H1 (cell line): Measurements from ENCODE around the gene FANK1. TPM values are rescaled to one million over a fixed set of nuclear protein-coding genes. Genes with fewer than 3 reads are reported as not detected.

ENCODE experiments used
- CTCF ChIA-PET: fragments of 300-600 bp; sonication (Branson Sonifier 250); formaldehyde crosslinking; loops from one replicate; lab custom pipeline; 2021; ENCODE audit not compliant: partially characterized antibody; lab: Charles Lee
- POLR2A ChIA-PET: fragments of 300-600 bp; sonication (Branson Sonifier 250); formaldehyde crosslinking; loops from one replicate; lab custom pipeline; 2021; ENCODE audit warnings: inconsistent platforms; ENCODE audit not compliant: partially characterized antibody; lab: Charles Lee
- DNase-seq, 2 experiments: peaks; one replicate each; pipeline versions ENCODE4 v3.0.0 to v3.0.0-alpha.2; 2010 to 2022; ENCODE audit warnings: low spot score in 2 of 2, low read depth in 1 of 2, mixed read lengths in 1 of 2
- FAIRE-seq: peaks from 2 replicates; lab custom pipeline; 2011; peaks lifted over from hg19 to GRCh38; lab: Jason Lieb, UNC
- H2AFZ ChIP-seq: 2 replicates; pipeline ENCODE4 v1.8.1; 2012; ENCODE audit warnings: low read length, inconsistent platforms
- H2AK5ac ChIP-seq: 2 replicates; pipeline ENCODE4 v1.6.1; 2013; ENCODE audit warnings: low read depth, low read length
- H2BK120ac ChIP-seq: replicated peaks from 2 replicates; pipeline ENCODE3; 2013; ENCODE audit warnings: low read depth, low read length, inconsistent platforms
- H2BK12ac ChIP-seq: 2 replicates; pipeline ENCODE4 v1.6.1; 2013; ENCODE audit warnings: low read depth, low read length
- H2BK15ac ChIP-seq: 2 replicates; pipeline ENCODE4 v1.6.1; 2013; ENCODE audit warnings: low read length
- H2BK20ac ChIP-seq: 2 replicates; pipeline ENCODE4 v1.6.1; 2013; ENCODE audit warnings: low read length
- H2BK5ac ChIP-seq: 2 replicates; pipeline ENCODE4 v1.6.1; 2013; ENCODE audit warnings: low read depth, low read length
- H3K14ac ChIP-seq: 2 replicates; pipeline ENCODE4 v1.6.1; 2013; ENCODE audit warnings: inconsistent platforms; ENCODE audit not compliant: insufficient read length
- H3K18ac ChIP-seq: 2 replicates; pipeline ENCODE4 v1.6.1; 2013; ENCODE audit warnings: low read length; ENCODE audit errors: extremely low read depth
- H3K23ac ChIP-seq: 2 replicates; pipeline ENCODE4 v1.6.1; 2013; ENCODE audit warnings: inconsistent platforms; ENCODE audit not compliant: insufficient read length
- H3K23me2 ChIP-seq: 2 replicates; pipeline ENCODE4 v1.6.1; 2013; ENCODE audit warnings: low read depth, low read length
- H3K27ac ChIP-seq: 2 replicates; pipeline ENCODE4 v1.6.1; 2011; ENCODE audit warnings: low read depth, low read length, inconsistent platforms
- H3K27me3 ChIP-seq, 4 experiments: replicated peaks in 1 of 4; 1 replicate in 1 of 4; 2 replicates in 3 of 4; pipeline versions ENCODE4 v1.6.1 to v1.8.1; 2011 to 2013; ENCODE audit warnings: low read length in 3 of 4, mild to moderate bottlenecking in 3 of 4, inconsistent platforms in 2 of 4, mixed read lengths in 2 of 4, moderate library complexity in 1 of 4; ENCODE audit not compliant: control insufficient read depth in 3 of 4, insufficient read depth in 3 of 4; ENCODE audit errors: extremely low read depth in 1 of 4
- H3K36me3 ChIP-seq, 4 experiments: 2 replicates each; pipeline versions ENCODE4 v1.6.1 to v1.8.1; 2011 to 2013; ENCODE audit warnings: mild to moderate bottlenecking in 4 of 4, low read length in 3 of 4, moderate library complexity in 2 of 4, control low read depth in 1 of 4, inconsistent platforms in 1 of 4; ENCODE audit not compliant: insufficient read depth in 4 of 4, control insufficient read depth in 2 of 4
- H3K4ac ChIP-seq: replicated peaks from 2 replicates; pipeline ENCODE3; 2013; ENCODE audit warnings: low read length, low read depth, mixed read lengths, inconsistent platforms; ENCODE audit not compliant: insufficient read length
- H3K4me1 ChIP-seq, 4 experiments: replicated peaks in 1 of 4; 1 replicate in 1 of 4; 2 replicates in 3 of 4; pipeline versions ENCODE4 v1.6.1 to v1.8.1; 2011 to 2013; ENCODE audit warnings: low read length in 3 of 4, inconsistent platforms in 2 of 4, mixed read lengths in 1 of 4; ENCODE audit not compliant: insufficient read depth in 4 of 4, control insufficient read depth in 3 of 4
- H3K4me2 ChIP-seq, 2 experiments: 2 replicates each; pipeline versions ENCODE4 v1.6.1 to v1.8.1; 2011 to 2013; ENCODE audit warnings: low read depth in 2 of 2, low read length in 2 of 2, control low read depth in 1 of 2, inconsistent platforms in 1 of 2, mild to moderate bottlenecking in 1 of 2; ENCODE audit not compliant: insufficient read depth in 1 of 2
- H3K4me3 ChIP-seq, 4 experiments: fragments of 200-600, 300-600 bp in 1 of 4; sonication (generic), shearing (Covaris generic), sonication (Bioruptor Twin) in 1 of 4; 2 replicates each; pipeline versions ENCODE4 v1.5.1 to v1.8.1; 2011 to 2016; ENCODE audit warnings: low read length in 4 of 4, low read depth in 3 of 4, control low read depth in 2 of 4, inconsistent platforms in 2 of 4, mild to moderate bottlenecking in 2 of 4, mixed read lengths in 1 of 4, moderate library complexity in 1 of 4; ENCODE audit not compliant: insufficient read depth in 2 of 4; ENCODE audit errors: extremely low read depth in 1 of 4
- H3K56ac ChIP-seq: replicated peaks from 2 replicates; pipeline ENCODE3; 2013; ENCODE audit warnings: low read depth, mild to moderate bottlenecking, mixed read lengths, low read length, inconsistent platforms; ENCODE audit not compliant: insufficient read length
- H3K79me1 ChIP-seq: 2 replicates; pipeline ENCODE4 v1.6.1; 2013; ENCODE audit warnings: low read depth, low read length, control low read depth
- H3K79me2 ChIP-seq, 2 experiments: 2 replicates each; pipeline versions ENCODE4 v1.6.1 to v1.8.1; 2012 to 2013; ENCODE audit warnings: low read length in 2 of 2, mild to moderate bottlenecking in 2 of 2, inconsistent platforms in 1 of 2; ENCODE audit not compliant: insufficient read depth in 2 of 2, control insufficient read depth in 1 of 2
- H3K9ac ChIP-seq, 4 experiments: replicated peaks in 1 of 4; 1 replicate in 1 of 4; 2 replicates in 3 of 4; pipeline versions ENCODE4 v1.6.1 to v1.8.1; 2011 to 2013; ENCODE audit warnings: low read depth in 3 of 4, low read length in 3 of 4, control low read depth in 2 of 4, mild to moderate bottlenecking in 2 of 4, moderate library complexity in 2 of 4, inconsistent platforms in 1 of 4; ENCODE audit errors: extremely low read depth in 1 of 4
- H3K9me3 ChIP-seq, 2 experiments: 2 replicates each; pipeline versions ENCODE4 v1.6.1 to v1.8.1; 2012 to 2013; ENCODE audit warnings: mild to moderate bottlenecking in 2 of 2, moderate library complexity in 2 of 2, control low read depth in 1 of 2, inconsistent platforms in 1 of 2, low read depth in 1 of 2, low read length in 1 of 2, mixed read lengths in 1 of 2; ENCODE audit not compliant: insufficient read depth in 2 of 2
- H4K20me1 ChIP-seq, 2 experiments: replicated peaks in 1 of 2; 2 replicates each; pipeline versions ENCODE3 to v1.8.1; 2011 to 2013; ENCODE audit warnings: inconsistent platforms in 2 of 2, low read length in 2 of 2, mild to moderate bottlenecking in 1 of 2; ENCODE audit not compliant: insufficient read depth in 2 of 2, control insufficient read depth in 1 of 2
- H4K5ac ChIP-seq: 2 replicates; pipeline ENCODE4 v1.6.1; 2013; ENCODE audit warnings: low read length, low read depth, mixed read lengths, inconsistent platforms; ENCODE audit not compliant: insufficient read length
- H4K8ac ChIP-seq: 2 replicates; pipeline ENCODE4 v1.8.0; 2013; ENCODE audit warnings: mild to moderate bottlenecking, moderate library complexity, low read length, inconsistent platforms; ENCODE audit not compliant: insufficient read depth; ENCODE audit errors: extremely low read depth
- H4K91ac ChIP-seq: replicated peaks from 2 replicates; pipeline ENCODE3; 2013; ENCODE audit warnings: low read length, mixed read lengths, inconsistent platforms; ENCODE audit not compliant: insufficient read length
- ATF3 ChIP-seq: IDR thresholded peaks from 2 replicates; pipeline ENCODE4 v1.6.1; 2011; ENCODE audit warnings: low read depth, mild to moderate bottlenecking, low read length; ENCODE audit not compliant: insufficient read depth
- BCL11A ChIP-seq, 2 experiments: IDR thresholded peaks; one replicate each; pipeline ENCODE4 v1.6.1; 2011; ENCODE audit warnings: low read depth in 2 of 2, low read length in 2 of 2, mild to moderate bottlenecking in 2 of 2
- CEBPB ChIP-seq: IDR thresholded peaks from 2 replicates; pipeline ENCODE4 v1.6.1; 2012; ENCODE audit warnings: low read depth, low read length
- CREB1 ChIP-seq: IDR thresholded peaks from 2 replicates; pipeline ENCODE4 v1.6.1; 2012; ENCODE audit warnings: inconsistent platforms
- CTBP2 ChIP-seq: IDR thresholded peaks from 2 replicates; pipeline ENCODE4 v1.7.0; 2011; ENCODE audit warnings: borderline replicate concordance, mild to moderate bottlenecking, moderate library complexity, mixed read lengths, low read length; ENCODE audit not compliant: insufficient read depth, insufficient read length
- HDAC2 ChIP-seq, 2 experiments: fragments of 300-600 bp in 1 of 2; sonication (generic) in 1 of 2; IDR thresholded peaks; 2 replicates each; pipeline ENCODE4 v1.6.1; 2011 to 2012; ENCODE audit warnings: low read depth in 2 of 2, low read length in 2 of 2, mild to moderate bottlenecking in 2 of 2, moderate library complexity in 2 of 2, borderline replicate concordance in 1 of 2, inconsistent platforms in 1 of 2
- MAFK ChIP-seq: IDR thresholded peaks from 2 replicates; pipeline ENCODE4 v1.6.1; 2012; ENCODE audit warnings: low read depth, mild to moderate bottlenecking, improper control_type of control experiment, low read length
- NRF1 ChIP-seq: IDR thresholded peaks from 2 replicates; pipeline ENCODE4 v1.6.1; 2011; ENCODE audit warnings: mild to moderate bottlenecking, low read depth, low read length, improper control_type of control experiment
- RAD21 ChIP-seq, 2 experiments: IDR thresholded peaks in 1 of 2; conservative IDR thresholded peaks in 1 of 2; 2 replicates each; pipeline ENCODE4 v1.6.1; 2011; ENCODE audit warnings: low read depth in 2 of 2, low read length in 2 of 2, improper control_type of control experiment in 1 of 2, inconsistent platforms in 1 of 2, mild to moderate bottlenecking in 1 of 2, moderate library complexity in 1 of 2
- SIX5 ChIP-seq: IDR thresholded peaks from 2 replicates; pipeline ENCODE4 v1.6.1; 2011; ENCODE audit warnings: mild to moderate bottlenecking, low read depth, low read length
- SP1 ChIP-seq: IDR thresholded peaks from 2 replicates; pipeline ENCODE4 v1.6.1; 2011; ENCODE audit warnings: low read depth, low read length
- SP4 ChIP-seq: IDR thresholded peaks from 2 replicates; pipeline ENCODE4 v1.6.1; 2012; ENCODE audit warnings: low read length, inconsistent platforms
- SRF ChIP-seq: IDR thresholded peaks from 2 replicates; pipeline ENCODE4 v1.6.1; 2011; ENCODE audit warnings: mild to moderate bottlenecking, low read depth, low read length, moderate library complexity
- TBP ChIP-seq: IDR thresholded peaks from 2 replicates; pipeline ENCODE4 v1.6.1; 2011; ENCODE audit warnings: low read depth, low read length, improper control_type of control experiment
- ZNF274 ChIP-seq: IDR thresholded peaks from 2 replicates; pipeline ENCODE4 v1.7.0; 2012; ENCODE audit warnings: low read length, borderline replicate concordance; ENCODE audit errors: extremely low read depth
- WGBS, 2 experiments: shearing (Covaris generic) in 1 of 2; methylation state at CpG; one replicate each; pipeline versions ENCODE4 v1.1.6 to v1.1.7; 2013 to 2015; ENCODE audit warnings: low lambda C conversion rate in 2 of 2, mixed read lengths in 2 of 2, inconsistent platforms in 1 of 2, low coverage in 1 of 2, missing lambda C conversion rate in 1 of 2; ENCODE audit not compliant: insufficient replicate concordance in 2 of 2, insufficient coverage in 1 of 2, insufficient read length in 1 of 2; ENCODE audit errors: extremely low coverage in 1 of 2, missing lambda C conversion rate in 1 of 2; 5-methylcytosine and 5-hydroxymethylcytosine counted together
- polyA plus RNA-seq, 7 experiments: library from polyadenylated mRNA; depleted of rRNA in 3 of 7; stranded (reverse) in 5 of 7; unstranded in 2 of 7; fragments of >200 nt in 5 of 7; fragments of 200-250 nt in 2 of 7; gene quantifications; 1 replicate in 5 of 7; 2 replicates in 1 of 7; 4 replicates in 1 of 7; pipeline versions ENCODE4 v1.2.1 to v1.2.3, GENCODE V29; 2011 to 2013; ENCODE audit warnings: missing spikeins in 2 of 7, mixed read lengths in 2 of 7
- total RNA-seq: library from RNA; stranded (reverse); fragmentation: NEBNext Ultra II Directional; extraction: Animal tissue kit (Norgen Biotek cat#: 25700); gene quantifications from 2 replicates; pipeline ENCODE4 v1.2.1, GENCODE V29; 2021

The FANK1 gene
- total and polyA plus RNA-seq, 2 of the 8 experiments (the other 6 are each of a cell fraction or from before 2014, with no cell fraction given): 1.2 TPM; not detected in 1

GRCh38 chr10:126046831-126047230 is 150.5 kb downstream of the FANK1 start:
- no peak for FAIRE-seq
- TF ChIP-seq CEBPB (no peak), ZNF274 (no peak), SP1 (no peak), CREB1 (no peak), HDAC2 (IDR thresholded peaks at IDR 0.05; ENCODE audit: borderline replicate concordance in 1 of 2, low read depth in 2 of 2, low read length in 2 of 2) (no peak), SRF (no peak), RAD21 (IDR thresholded peaks at IDR 0.05 in 1 of 2, conservative IDR thresholded peaks at IDR 0.05 in 1 of 2; ENCODE audit: low read depth in 2 of 2, low read length in 2 of 2) (no peak), ATF3 (no peak), NRF1 (no peak), BCL11A (IDR thresholded peaks at IDR 0.05; ENCODE audit: low read depth in 2 of 2, low read length in 2 of 2) (no peak), MAFK (no peak), CTBP2 (no peak), TBP (no peak), SIX5 (no peak), SP4 (no peak)

More at GRCh38 chr10:126046831-126047230, 150.5 kb downstream of the FANK1 start:
- Histone ChIP-seq H4K8ac (no peak overlapping the region), H3K27me3 (no peaks in the 10 kb centered on the region), H2BK12ac (no peak overlapping the region), H3K4me1 (peaks cover 0 to 3% (median under 1%) of the 10 kb centered on the region in 4 experiments; a peak in 3 of 7 replicates), H4K91ac (no peak overlapping the region), H3K56ac (no peak overlapping the region), H2AK5ac (no peak overlapping the region), H2BK15ac (no peak overlapping the region), H4K5ac (no peak overlapping the region), H3K18ac (no peak overlapping the region), H3K14ac (no peak overlapping the region), H2BK120ac (no peak overlapping the region), H3K23me2 (peaks cover 4% of the 10 kb centered on the region; the same call in 1 of the 2 replicates), H2BK20ac (no peak overlapping the region), H3K4me2 (no peak overlapping the region), H2AFZ (no peak overlapping the region), H3K4ac (no peak overlapping the region), H4K20me1 (no peaks in the 10 kb centered on the region), H3K23ac (no peak overlapping the region), H3K36me3 (no peaks in the 10 kb centered on the region), H3K9ac (no peak overlapping the region), H3K79me2 (no peaks in the 10 kb centered on the region), H3K4me3 (no peak overlapping the region), H2BK5ac (no peak overlapping the region), H3K9me3 (no peaks in the 10 kb centered on the region), H3K79me1 (no peaks in the 10 kb centered on the region), H3K27ac (no peak overlapping the region)
- 90% methylated on average over 5 of the region's 5 CpGs; no CpG with 5 or more reads in 1 of the 2 experiments for WGBS, 2 experiments
- CTCF ChIA-PET: no interaction called here
- POLR2A ChIA-PET: no interaction called here
- no peak for DNase-seq
